ENCODE measurements around the gene FOXS1. TPM values are rescaled to one million over a fixed set of nuclear protein-coding genes. Genes with fewer than 3 reads are reported as not detected.

The FOXS1 gene
- total and polyA plus RNA-seq, 10 of the 15 experiments (the other 5 are each of a cell fraction or from before 2014, with no cell fraction given), result not detected

DNA sequence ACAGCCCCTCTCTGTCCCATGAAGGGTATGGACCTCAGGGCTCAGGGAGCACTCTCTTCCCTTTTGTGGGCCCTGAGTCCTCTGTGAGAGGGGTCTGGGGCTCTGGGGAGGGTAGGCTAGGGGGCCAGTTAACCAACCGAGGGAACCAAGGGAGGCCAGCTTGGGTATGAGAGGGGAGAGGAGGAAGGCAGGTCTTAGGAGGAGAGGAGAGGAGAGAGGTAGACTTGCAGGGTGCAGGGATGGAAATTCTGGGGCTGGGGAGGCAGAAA is 24.2 kb upstream of the FOXS1 start (continued):
- TF ChIP-seq NKRF (conservative IDR thresholded peaks at IDR 0.05), result no peak
- TF ChIP-seq ZNF217 (IDR thresholded peaks at IDR 0.05), result no peak
- TF ChIP-seq TBL1XR1 (IDR thresholded peaks at IDR 0.05; ENCODE audit: low read depth, low read length), result no peak
- TF ChIP-seq NBN (IDR thresholded peaks at IDR 0.05), result no peak

DNA sequence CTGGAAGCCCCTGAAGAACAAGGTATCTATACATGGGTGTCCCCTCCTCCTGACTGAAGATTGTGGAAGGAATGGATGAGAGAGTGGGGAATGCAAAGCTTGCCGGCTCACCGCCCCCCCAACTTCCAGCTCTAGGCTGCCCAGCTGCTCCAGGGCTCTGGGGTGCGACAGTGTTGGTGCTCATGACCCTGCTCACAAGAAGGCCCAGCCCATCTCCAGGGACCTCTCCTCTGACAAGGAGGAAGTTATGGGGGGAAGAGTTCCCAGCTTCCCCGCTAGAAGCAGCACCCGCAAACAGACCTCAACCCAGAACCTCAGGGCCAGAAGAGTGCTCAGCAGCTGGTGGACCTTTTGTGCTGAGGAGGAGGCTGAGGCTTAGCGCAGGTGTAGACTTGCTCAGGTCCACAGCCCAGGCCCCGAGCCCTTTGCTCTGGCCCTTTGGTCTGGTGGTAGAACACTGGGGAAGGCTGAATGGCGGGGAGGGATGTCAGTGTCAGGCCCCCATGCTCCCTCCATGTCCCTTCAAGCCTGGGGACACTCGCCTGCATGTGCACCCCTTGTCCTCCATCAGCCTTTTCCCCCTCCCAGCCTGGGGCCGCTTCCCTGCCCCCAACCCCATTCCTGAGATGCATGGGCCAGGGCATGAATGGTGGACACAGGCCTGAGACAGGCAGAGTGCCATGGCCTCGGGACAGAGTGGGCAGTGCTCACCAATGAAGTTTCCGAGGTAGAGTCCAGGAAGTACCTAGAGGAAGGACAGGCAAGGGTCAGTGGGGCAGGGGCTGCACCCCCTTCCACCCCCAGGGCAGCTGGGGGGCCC is 23.7 kb upstream of the FOXS1 start:
- in situ Hi-C loops (cut with MboI), result no loop called here
- H4K20me1 ChIP-seq (ENCODE audit: control insufficient read depth, insufficient read depth), result no peaks in the 10 kb centered on the region
- no peak overlapping the region for H3K27ac ChIP-seq (ENCODE audit: control insufficient read depth, insufficient read depth)
- BruUV-seq (replicated peaks), result TSS peak; percentile 58
- H2AFZ ChIP-seq (ENCODE audit: control insufficient read depth, low read depth, low read length), result no peak overlapping the region
- ATAC-seq (peak; percentile 5), DNase-seq (ENCODE audit: low read depth, low spot score) (no peak), FAIRE-seq (no peak)
- H3K36me3 ChIP-seq (ENCODE audit: control insufficient read depth in 2 of 2, insufficient read depth in 2 of 2, low read length in 1 of 2), result no peaks in the 10 kb centered on the region
- CTCF ChIA-PET, result interaction anchor here (0.6 to 3.3 kb wide), 5 partner anchors 13 to 296 kb away, joined by 3 to 22 read pairs (median 4); no protein-coding TSS in a partner anchor
- no peaks in the 10 kb centered on the region for H3K9me3 ChIP-seq (replicated peaks; ENCODE audit: control insufficient read depth, insufficient read depth, low read length)
- H3K4me1 ChIP-seq (ENCODE audit: control insufficient read depth, insufficient read depth, low read length), result peaks cover 13% of the 10 kb centered on the region
- no peak overlapping the region for H3K4me2 ChIP-seq (ENCODE audit: control insufficient read depth, insufficient read depth)
- no peak overlapping the region for H3K4me3 ChIP-seq
- RAD21 ChIA-PET (ENCODE audit: unreplicated experiment), result interaction anchor here (0.9 to 3.6 kb wide), 9 partner anchors 10 to 82 kb away, joined by 3 to 26 read pairs (median 6); partner anchors contain the start of gene PDRG1
- POLR2A ChIA-PET, result interaction anchor here (0.7 to 6.1 kb wide), 9 partner anchors 9 to 348 kb away, joined by 3 to 31 read pairs (median 5); no protein-coding TSS in a partner anchor
- intact Hi-C loops (cut with micrococcal nuclease; ENCODE audit: unreplicated experiment), result no loop called here
- WGBS (ENCODE audit: insufficient coverage, insufficient replicate concordance, low lambda C conversion rate, missing lambda C conversion rate), result 44% methylated on average over 12 of the region's 12 CpGs
- peaks cover 6 to 13% of the 10 kb centered on the region in 2 experiments for H3K27me3 ChIP-seq (replicated peaks in 1 of 2; ENCODE audit: control insufficient read depth in 2 of 2, insufficient read depth in 2 of 2, low read length in 1 of 2)
- no peaks in the 10 kb centered on the region for H3K79me2 ChIP-seq (ENCODE audit: control insufficient read depth, insufficient read depth, low read length)
- no peak overlapping the region for H3K9ac ChIP-seq (ENCODE audit: control insufficient read depth, insufficient read depth, low read length)
- SMC1A ChIA-PET (ENCODE audit: uncharacterized antibody, unreplicated experiment), result interaction anchor here (1.0 to 4.2 kb wide), 10 partner anchors 10 to 163 kb away, joined by 3 to 16 read pairs (median 4); partner anchors contain the start of gene PDRG1
- TF ChIP-seq BACH1 (IDR thresholded peaks at IDR 0.05; ENCODE audit: borderline replicate concordance) (no peak), SREBF2 (IDR thresholded peaks at IDR 0.05; ENCODE audit: low read length) (no peak), ZNF622 (IDR thresholded peaks at IDR 0.05) (no peak), NFYB (IDR thresholded peaks at IDR 0.05; ENCODE audit: insufficient read depth, low read depth, low read length) (no peak), POLR2AphosphoS2 (IDR thresholded peaks at IDR 0.05; ENCODE audit: low read depth, low read length) (no peak), ETV6 (conservative IDR thresholded peaks at IDR 0.05 in 1 of 2, IDR thresholded peaks at IDR 0.05 in 1 of 2; ENCODE audit: borderline replicate concordance in 1 of 2, low read depth in 1 of 2) (no peak), SIN3A (IDR thresholded peaks at IDR 0.05; ENCODE audit: low read depth, low read length) (no peak), FOXM1 (IDR thresholded peaks at IDR 0.05; ENCODE audit: low read depth, low read length) (no peak)
- TF ChIP-seq, protein P1, sequence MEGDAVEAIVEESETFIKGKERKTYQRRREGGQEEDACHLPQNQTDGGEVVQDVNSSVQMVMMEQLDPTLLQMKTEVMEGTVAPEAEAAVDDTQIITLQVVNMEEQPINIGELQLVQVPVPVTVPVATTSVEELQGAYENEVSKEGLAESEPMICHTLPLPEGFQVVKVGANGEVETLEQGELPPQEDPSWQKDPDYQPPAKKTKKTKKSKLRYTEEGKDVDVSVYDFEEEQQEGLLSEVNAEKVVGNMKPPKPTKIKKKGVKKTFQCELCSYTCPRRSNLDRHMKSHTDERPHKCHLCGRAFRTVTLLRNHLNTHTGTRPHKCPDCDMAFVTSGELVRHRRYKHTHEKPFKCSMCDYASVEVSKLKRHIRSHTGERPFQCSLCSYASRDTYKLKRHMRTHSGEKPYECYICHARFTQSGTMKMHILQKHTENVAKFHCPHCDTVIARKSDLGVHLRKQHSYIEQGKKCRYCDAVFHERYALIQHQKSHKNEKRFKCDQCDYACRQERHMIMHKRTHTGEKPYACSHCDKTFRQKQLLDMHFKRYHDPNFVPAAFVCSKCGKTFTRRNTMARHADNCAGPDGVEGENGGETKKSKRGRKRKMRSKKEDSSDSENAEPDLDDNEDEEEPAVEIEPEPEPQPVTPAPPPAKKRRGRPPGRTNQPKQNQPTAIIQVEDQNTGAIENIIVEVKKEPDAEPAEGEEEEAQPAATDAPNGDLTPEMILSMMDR (IDR thresholded peaks at IDR 0.05 in 2 of 3, conservative IDR thresholded peaks at IDR 0.05 in 1 of 3; ENCODE audit: control insufficient read depth in 2 of 3, extremely low read depth in 1 of 3, insufficient read depth in 1 of 3, low read depth in 3 of 3, low read length in 3 of 3), result no peak
- TF ChIP-seq, protein P2, sequence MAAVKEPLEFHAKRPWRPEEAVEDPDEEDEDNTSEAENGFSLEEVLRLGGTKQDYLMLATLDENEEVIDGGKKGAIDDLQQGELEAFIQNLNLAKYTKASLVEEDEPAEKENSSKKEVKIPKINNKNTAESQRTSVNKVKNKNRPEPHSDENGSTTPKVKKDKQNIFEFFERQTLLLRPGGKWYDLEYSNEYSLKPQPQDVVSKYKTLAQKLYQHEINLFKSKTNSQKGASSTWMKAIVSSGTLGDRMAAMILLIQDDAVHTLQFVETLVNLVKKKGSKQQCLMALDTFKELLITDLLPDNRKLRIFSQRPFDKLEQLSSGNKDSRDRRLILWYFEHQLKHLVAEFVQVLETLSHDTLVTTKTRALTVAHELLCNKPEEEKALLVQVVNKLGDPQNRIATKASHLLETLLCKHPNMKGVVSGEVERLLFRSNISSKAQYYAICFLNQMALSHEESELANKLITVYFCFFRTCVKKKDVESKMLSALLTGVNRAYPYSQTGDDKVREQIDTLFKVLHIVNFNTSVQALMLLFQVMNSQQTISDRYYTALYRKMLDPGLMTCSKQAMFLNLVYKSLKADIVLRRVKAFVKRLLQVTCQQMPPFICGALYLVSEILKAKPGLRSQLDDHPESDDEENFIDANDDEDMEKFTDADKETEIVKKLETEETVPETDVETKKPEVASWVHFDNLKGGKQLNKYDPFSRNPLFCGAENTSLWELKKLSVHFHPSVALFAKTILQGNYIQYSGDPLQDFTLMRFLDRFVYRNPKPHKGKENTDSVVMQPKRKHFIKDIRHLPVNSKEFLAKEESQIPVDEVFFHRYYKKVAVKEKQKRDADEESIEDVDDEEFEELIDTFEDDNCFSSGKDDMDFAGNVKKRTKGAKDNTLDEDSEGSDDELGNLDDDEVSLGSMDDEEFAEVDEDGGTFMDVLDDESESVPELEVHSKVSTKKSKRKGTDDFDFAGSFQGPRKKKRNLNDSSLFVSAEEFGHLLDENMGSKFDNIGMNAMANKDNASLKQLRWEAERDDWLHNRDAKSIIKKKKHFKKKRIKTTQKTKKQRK (IDR thresholded peaks at IDR 0.05; ENCODE audit: low read depth, low read length), result no peak

All from GM12878 (cell line).